ENCODE data around the gene KIF26A.

The KIF26A gene

DNA sequence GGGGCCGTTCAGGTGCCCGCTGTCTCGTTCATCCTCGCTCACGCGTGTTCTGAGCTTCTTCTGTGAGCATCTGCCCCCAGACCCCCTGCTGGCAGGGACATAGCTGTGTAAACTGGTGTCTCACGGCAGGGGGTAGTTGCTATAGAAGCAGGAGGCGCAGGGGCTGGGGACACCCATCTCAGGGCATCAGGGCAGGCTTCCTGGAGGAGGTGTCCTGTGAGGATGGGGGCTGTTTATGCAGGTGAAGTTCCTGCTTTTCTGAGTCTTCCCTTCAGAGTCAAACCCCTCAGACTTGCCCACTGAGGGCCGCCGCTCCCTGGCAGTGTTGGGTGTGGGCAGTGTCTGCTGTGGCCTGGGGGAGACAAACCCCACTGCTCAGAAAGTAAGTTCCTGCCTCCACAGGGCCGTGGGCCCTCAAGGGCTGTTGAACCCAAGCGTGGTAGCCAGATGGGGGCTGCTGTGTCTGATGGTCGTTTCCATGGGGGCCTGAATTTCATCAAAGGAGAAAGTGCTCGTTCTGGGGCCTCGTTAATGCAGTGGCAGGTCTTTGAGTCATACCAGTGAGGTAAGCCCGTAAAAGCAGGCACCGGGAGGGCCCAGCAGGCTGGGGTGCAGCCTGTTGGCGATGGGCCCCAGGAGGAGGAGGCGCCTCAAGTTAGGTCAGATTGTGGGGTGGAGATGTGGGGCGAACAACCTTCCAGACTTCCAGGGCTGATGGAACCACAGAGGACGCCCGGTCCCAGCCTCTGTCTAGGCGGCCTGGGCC lies 23.4 kb downstream of the KIF26A start:
- H3K4me1 Mint-ChIP-seq (ENCODE audit: low read depth), result no peaks in the 10 kb centered on the region
- no peak overlapping the region for H3K4me3 Mint-ChIP-seq
- H3K36me3 Mint-ChIP-seq, result no peaks in the 10 kb centered on the region
- no peaks in the 10 kb centered on the region for H3K9me3 Mint-ChIP-seq (ENCODE audit: low read depth)
- H3K27me3 Mint-ChIP-seq, result no peaks in the 10 kb centered on the region
- no peak overlapping the region for H3K27ac Mint-ChIP-seq

DNA sequence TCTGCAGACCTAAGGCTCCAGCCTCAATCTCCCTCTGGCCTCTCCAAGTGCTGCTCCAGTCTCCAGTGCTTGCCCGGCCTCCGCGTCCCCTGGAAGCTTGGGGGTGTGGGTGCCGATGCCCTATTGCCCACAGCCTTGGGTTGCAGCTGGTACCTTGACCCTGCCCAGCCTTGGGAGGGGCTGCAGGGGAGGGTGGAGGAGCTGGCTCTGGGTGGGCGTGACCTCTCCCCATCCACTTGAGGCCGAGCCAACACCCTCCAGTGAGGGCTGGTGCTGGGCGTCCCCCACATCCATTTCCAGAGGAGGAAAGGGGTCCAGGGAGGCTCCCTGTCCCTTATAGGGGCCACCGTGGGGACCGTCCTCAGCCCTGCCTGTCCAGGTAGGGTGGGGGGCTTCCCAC lies 24.1 kb downstream of the KIF26A start:
- Mint-ChIP-seq H3K9me3 (ENCODE audit: low read depth) (no peaks in the 10 kb centered on the region), H3K27me3 (no peaks in the 10 kb centered on the region), H3K36me3 (no peaks in the 10 kb centered on the region), H3K4me1 (ENCODE audit: low read depth) (no peaks in the 10 kb centered on the region), H3K4me3 (no peak overlapping the region), H3K27ac (no peak overlapping the region)

DNA sequence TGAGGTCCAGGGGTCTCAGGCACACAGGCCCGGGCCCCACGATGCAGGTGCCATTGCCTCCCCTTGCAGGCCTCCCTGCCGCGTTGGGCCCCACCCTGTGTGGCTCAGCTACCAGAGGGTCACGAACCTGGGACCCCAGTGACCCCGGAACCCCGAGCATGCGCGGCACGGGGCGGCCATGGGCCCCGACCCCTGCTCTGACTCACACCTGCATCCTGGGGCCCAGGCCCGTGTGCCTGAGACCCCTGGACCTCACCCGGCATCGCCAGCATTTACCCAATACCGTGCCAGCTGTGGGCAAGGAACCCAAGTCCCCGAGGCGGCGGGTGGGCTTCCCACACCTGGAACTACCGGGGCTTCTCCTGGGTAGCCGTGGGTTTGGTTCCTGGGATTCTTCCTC lies 25.2 kb downstream of the KIF26A start:
- H3K4me1 Mint-ChIP-seq (ENCODE audit: low read depth), result no peaks in the 10 kb centered on the region

DNA sequence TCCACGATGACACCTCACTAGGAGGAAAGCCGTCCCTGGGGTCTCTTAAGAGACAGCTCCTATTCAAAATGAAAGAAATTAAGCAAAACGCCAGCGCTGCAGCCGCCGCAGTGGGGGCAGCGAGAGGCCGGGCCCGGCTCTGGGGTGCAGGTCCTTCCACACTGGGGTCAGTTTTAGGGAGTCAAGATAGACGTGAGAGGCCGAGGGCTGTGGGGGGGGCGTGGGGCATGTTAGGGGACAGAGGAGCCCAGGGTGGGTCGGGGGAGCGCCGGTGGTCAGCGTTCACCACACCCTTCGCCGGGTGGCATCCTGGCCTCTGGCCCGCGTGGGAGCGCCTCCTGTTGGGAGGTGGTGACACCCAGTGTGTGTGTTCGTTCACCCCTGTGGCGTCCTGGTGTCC lies 25.7 kb downstream of the KIF26A start:
- Mint-ChIP-seq H3K9me3 (ENCODE audit: low read depth) (no peaks in the 10 kb centered on the region), H3K27ac (no peak overlapping the region), H3K4me3 (no peak overlapping the region), H3K27me3 (no peaks in the 10 kb centered on the region), H3K36me3 (no peaks in the 10 kb centered on the region), H3K4me1 (ENCODE audit: low read depth) (no peaks in the 10 kb centered on the region)

More for the DNA sequence above, 25.2 kb downstream of the KIF26A start:
- Mint-ChIP-seq H3K27ac (no peak overlapping the region), H3K27me3 (no peaks in the 10 kb centered on the region), H3K36me3 (no peaks in the 10 kb centered on the region), H3K4me3 (no peak overlapping the region), H3K9me3 (ENCODE audit: low read depth) (no peaks in the 10 kb centered on the region)

DNA sequence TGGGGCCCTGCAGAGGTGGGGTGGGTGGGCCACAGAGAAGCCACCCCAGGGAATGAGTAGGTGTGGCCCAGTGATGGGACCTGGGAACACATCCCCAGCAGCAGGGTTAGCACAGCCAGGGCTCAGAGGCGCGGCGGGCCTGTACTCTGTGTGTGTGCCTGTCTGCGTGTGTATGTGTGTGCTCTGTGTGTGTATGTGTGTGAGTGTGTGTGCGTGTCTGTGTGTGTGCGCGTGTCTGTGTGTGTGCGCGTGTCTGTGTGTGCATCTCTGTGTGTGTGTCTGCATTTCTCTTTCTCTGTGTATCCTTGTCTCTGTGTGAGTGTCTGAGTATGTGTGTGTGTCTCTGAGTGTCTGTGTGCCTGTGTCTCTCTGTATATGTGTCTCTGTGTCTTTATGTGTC lies 26.1 kb downstream of the KIF26A start:
- no peaks in the 10 kb centered on the region for H3K27me3 Mint-ChIP-seq

DNA sequence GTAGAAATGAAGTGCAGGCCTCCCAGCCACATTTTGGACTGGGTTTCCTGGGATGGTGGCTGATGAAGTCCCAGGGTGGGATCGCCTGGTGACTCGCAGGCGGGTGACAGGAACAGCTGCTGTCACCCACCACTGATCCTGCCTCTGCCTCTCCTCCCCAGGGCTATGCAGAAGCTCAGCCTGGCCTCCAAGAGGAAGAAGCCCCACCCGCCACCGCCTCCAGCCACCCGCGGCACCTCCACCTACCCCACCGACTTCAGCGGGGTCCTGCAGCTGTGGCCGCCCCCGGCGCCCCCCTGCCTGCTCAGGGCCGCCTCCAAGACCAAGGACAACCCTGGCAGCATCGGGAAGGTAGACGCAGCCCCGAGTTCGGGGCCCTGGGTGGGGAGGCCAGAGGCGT lies 28.3 kb downstream of the KIF26A start:
- Mint-ChIP-seq H3K4me1 (ENCODE audit: low read depth) (no peaks in the 10 kb centered on the region), H3K9me3 (ENCODE audit: low read depth) (no peaks in the 10 kb centered on the region), H3K27ac (no peak overlapping the region), H3K27me3 (no peaks in the 10 kb centered on the region), H3K4me3 (no peak overlapping the region), H3K36me3 (no peaks in the 10 kb centered on the region)

More for the DNA sequence above, 26.1 kb downstream of the KIF26A start:
- no peak overlapping the region for H3K4me3 Mint-ChIP-seq
- no peaks in the 10 kb centered on the region for H3K9me3 Mint-ChIP-seq (ENCODE audit: low read depth)
- no peaks in the 10 kb centered on the region for H3K4me1 Mint-ChIP-seq (ENCODE audit: low read depth)
- H3K36me3 Mint-ChIP-seq, result no peaks in the 10 kb centered on the region
- no peak overlapping the region for H3K27ac Mint-ChIP-seq

DNA sequence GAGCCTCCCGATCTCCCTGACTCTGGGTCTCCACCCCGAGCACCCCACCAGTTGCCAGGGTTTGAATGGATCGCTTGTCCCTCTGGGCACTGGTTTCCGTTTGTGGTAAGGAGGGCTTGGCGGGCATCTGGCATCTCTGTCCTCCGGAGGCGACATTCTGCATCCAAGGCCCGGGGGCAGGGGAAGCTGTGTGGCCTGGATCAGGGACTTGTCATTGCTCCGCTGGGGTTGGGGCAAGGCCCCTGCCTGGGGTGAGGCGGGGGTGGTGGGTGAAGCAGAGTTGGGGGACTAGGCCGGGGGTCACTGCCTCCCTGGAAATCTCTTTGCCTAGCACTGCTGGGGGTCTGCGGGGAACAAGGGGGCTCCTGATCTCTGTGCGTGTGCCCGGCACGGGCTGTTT lies 30.2 kb downstream of the KIF26A start:
- Mint-ChIP-seq H3K36me3 (no peaks in the 10 kb centered on the region), H3K9me3 (ENCODE audit: low read depth) (no peaks in the 10 kb centered on the region), H3K27me3 (no peaks in the 10 kb centered on the region), H3K4me3 (no peak overlapping the region), H3K4me1 (ENCODE audit: low read depth) (no peaks in the 10 kb centered on the region), H3K27ac (no peak overlapping the region)

DNA sequence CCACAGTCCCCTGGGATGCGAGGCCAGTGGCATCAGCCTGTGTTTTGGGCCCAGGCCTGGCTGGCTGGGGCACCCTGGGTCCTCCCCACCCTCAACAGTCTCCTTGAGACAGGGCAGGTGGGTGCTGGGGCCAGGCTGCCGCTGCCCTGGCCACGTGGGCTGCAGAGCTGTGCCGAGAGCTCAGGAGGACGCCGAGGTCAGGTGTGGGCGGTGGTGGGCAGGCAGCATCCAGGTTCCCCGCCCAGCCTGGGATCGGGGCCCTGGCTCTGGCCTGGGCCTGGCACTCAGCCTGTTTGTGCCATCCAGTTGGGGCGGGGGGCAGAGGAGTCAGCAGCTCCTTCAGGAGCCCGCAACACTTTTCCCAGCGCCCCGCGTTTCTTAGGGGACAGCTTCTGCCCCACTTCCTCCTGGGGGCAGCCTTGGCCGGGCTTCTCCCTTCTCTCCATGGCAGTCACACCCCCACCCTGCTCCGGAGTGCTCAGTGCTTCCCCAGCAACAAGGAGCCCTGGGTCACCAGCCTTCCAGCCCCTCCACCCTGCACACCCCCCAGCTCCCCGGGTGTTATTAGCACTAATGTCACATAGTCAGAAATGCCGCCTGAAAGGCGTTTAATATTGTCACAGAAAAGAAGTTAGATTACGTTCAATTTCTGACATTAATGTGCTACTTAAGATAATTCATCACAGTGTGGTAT lies 30.8 kb downstream of the KIF26A start:
- Mint-ChIP-seq H3K4me1 (ENCODE audit: low read depth) (no peaks in the 10 kb centered on the region), H3K27me3 (no peaks in the 10 kb centered on the region), H3K9me3 (ENCODE audit: low read depth) (no peaks in the 10 kb centered on the region), H3K36me3 (no peaks in the 10 kb centered on the region), H3K27ac (no peak overlapping the region), H3K4me3 (no peak overlapping the region)

DNA sequence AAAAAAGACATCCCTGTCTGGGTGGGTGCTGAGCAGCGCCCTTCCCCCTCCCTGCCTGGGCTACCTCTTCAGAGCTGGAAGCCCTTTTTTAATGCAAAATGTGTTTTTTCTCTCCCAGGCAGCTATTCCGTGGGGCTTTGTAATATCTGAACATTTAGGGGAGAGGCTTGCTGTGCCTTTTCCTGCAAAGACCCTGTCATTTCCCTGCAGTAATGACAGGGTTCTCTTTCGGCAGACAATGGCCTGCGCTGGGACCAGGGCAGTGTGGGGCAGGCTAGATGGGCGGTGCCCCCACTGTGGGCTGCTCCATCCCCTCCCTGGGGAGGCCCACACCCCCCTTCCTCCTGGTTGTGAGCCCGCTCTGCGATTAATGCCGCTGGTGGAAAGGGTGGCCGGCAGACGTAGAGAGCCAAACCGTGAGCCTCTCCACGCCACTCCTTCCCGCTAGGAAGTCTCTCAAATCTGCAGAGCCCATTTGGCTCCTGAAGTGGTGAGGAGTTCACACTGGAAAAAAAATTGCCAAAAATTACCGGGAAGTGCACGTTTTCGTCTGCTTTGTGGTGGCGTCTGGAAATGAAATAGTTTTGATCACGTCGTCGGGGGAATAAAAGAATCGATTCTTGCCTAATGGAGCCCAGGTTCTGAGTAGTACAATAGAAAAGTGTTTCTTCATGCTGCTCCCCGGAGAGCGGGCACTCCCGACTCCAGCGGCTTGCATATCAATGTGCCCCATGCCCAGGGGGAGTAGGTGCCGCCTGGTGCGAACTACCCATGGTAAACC lies 31.5 kb downstream of the KIF26A start:
- H3K4me3 Mint-ChIP-seq, result no peak overlapping the region
- no peaks in the 10 kb centered on the region for H3K4me1 Mint-ChIP-seq (ENCODE audit: low read depth)

DNA sequence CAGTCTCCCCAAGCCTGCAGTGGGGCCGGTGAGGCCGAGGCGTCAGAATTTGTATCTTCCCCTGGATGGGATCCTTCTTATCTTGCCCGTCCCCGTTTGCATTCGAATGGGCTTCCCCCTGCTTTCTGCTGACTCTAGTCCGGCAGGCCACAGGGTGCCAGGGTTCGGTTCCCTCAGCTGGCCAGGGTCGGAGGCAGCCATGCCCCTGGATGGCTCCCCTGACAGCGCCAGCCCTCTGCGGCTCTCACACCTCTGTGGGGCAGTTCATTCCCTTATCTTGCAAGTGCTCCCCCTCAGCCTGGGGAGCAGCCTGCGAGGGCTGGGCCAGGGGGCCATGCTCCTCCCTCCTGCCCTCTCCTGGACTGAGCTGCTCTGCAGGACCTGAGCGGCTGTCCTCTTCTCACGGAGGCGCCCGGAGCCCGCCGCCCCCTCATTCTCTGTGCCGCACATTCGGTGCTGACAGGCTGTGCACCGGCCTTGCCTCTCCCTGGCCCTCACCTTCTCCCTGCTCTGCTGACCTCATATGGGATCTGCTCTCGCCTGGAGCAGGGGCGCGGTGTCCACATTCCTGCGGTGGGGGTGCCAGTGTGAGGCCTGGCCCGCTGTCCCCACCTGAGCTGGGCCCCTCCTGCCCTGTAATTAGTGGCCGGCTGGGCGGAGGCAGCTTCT lies 32.8 kb downstream of the KIF26A start:
- H3K9me3 Mint-ChIP-seq (ENCODE audit: low read depth), result no peaks in the 10 kb centered on the region
- no peak overlapping the region for H3K4me3 Mint-ChIP-seq
- no peak overlapping the region for H3K27ac Mint-ChIP-seq
- no peaks in the 10 kb centered on the region for H3K4me1 Mint-ChIP-seq (ENCODE audit: low read depth)
- no peaks in the 10 kb centered on the region for H3K27me3 Mint-ChIP-seq
- H3K36me3 Mint-ChIP-seq, result no peaks in the 10 kb centered on the region

More for the DNA sequence above, 31.5 kb downstream of the KIF26A start:
- Mint-ChIP-seq H3K36me3 (no peaks in the 10 kb centered on the region), H3K27ac (no peak overlapping the region), H3K27me3 (no peaks in the 10 kb centered on the region), H3K9me3 (ENCODE audit: low read depth) (no peaks in the 10 kb centered on the region)

DNA sequence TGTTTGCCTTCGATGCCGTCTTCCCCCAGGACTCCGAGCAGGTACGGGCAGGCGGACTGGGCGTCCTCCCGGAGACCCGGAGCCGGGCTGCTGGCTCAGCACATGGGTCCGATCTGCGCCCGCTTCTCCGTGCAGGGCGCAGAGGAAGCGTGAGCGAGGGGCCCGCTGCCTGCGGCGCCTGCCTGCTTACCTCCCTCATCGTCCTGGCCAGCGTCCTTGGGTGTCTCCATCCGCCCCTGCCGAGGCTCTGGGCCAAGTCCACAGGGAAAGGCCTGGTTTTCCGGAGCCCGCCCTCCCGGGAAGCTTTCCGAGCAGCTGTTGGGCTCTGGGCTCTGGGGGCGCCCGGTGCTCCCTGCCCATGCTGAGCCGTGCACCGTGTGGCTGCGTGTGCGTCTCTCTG lies 33.5 kb downstream of the KIF26A start:
- Mint-ChIP-seq H3K27ac (no peak overlapping the region), H3K9me3 (ENCODE audit: low read depth) (no peaks in the 10 kb centered on the region), H3K27me3 (no peaks in the 10 kb centered on the region), H3K4me1 (ENCODE audit: low read depth) (no peaks in the 10 kb centered on the region), H3K36me3 (no peaks in the 10 kb centered on the region), H3K4me3 (no peak overlapping the region)

DNA sequence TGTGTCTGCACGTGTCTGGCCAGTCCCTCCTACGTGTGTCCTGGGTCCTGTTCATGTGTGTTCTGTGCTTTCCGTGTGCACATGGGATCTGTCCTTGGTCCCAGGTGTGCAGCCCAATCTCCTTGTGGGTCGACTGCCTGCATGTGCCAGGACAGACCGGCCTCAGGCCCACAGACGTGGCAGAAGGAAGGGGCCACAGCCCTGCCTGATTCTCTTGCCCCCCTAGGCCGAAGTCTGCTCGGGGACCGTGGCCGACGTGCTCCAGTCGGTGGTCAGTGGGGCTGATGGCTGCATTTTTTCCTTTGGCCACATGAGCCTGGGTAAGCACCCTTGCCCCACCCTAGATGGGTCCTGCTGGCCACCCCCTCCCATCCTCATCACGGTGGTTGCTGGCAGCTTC lies 34.0 kb downstream of the KIF26A start:
- Mint-ChIP-seq H3K4me3 (no peak overlapping the region), H3K27me3 (no peaks in the 10 kb centered on the region), H3K27ac (no peak overlapping the region), H3K4me1 (ENCODE audit: low read depth) (no peaks in the 10 kb centered on the region), H3K9me3 (ENCODE audit: low read depth) (no peaks in the 10 kb centered on the region), H3K36me3 (no peaks in the 10 kb centered on the region)

DNA sequence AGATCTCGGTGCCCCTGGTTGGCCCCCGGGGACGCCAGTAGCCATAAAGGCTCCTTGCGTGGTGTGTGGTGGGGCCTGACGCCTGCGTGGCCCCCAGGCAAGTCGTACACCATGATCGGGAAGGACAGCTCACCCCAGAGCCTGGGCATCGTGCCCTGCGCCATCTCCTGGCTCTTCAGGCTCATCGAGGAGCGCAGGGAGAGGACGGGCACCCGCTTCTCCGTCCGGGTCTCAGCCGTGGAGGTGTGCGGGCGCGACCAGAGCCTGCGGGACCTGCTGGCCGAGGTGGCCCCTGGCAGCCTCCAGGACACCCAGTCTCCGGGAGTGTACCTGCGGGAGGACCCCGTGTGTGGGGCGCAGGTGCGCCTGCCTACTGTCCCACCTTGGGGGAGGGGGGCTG lies 34.5 kb downstream of the KIF26A start:
- no peaks in the 10 kb centered on the region for H3K36me3 Mint-ChIP-seq
- no peaks in the 10 kb centered on the region for H3K27me3 Mint-ChIP-seq
- no peak overlapping the region for H3K27ac Mint-ChIP-seq
- no peaks in the 10 kb centered on the region for H3K9me3 Mint-ChIP-seq (ENCODE audit: low read depth)
- no peak overlapping the region for H3K4me3 Mint-ChIP-seq
- H3K4me1 Mint-ChIP-seq (ENCODE audit: low read depth), result no peaks in the 10 kb centered on the region

DNA sequence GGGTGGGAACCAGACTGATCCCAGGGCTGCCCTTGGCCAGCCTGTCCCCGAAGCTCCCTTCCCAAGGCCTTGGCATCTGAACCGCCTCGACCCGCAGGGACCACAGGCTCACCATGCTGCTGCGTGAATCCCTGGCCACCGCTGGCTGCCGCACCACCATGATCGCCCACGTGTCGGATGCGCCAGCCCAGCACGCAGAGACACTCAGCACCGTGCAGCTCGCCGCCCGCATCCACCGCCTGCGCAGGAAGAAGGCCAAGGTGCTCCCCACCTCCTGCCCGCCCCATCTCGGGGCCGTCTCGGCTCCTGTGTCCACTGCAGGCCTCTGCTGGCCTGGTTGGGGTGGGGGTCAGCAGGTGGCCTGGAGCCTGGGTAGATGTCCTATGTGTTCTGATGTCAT lies 35.7 kb downstream of the KIF26A start:
- no peak overlapping the region for H3K27ac Mint-ChIP-seq
- no peaks in the 10 kb centered on the region for H3K9me3 Mint-ChIP-seq (ENCODE audit: low read depth)
- H3K36me3 Mint-ChIP-seq, result no peaks in the 10 kb centered on the region
- H3K27me3 Mint-ChIP-seq, result no peaks in the 10 kb centered on the region
- H3K4me3 Mint-ChIP-seq, result no peak overlapping the region
- H3K4me1 Mint-ChIP-seq (ENCODE audit: low read depth), result no peaks in the 10 kb centered on the region

DNA sequence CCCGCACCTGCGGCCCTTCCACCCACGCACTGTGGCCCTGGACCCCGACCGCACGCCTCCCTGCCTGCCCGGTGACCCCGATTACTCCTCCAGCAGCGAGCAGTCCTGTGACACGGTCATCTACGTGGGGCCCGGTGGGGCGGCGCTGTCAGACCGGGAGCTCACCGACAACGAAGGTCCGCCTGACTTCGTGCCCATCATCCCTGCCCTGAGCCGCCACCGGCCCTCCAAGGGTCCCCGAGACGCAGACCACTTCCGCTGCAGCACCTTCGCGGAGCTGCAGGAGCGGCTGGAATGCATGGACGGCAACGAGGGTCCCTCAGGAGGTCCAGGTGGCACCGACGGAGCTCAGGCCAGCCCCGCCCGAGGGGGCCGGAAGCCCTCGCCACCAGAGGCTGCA lies 36.7 kb downstream of the KIF26A start:
- Mint-ChIP-seq H3K4me1 (ENCODE audit: low read depth) (no peaks in the 10 kb centered on the region), H3K9me3 (ENCODE audit: low read depth) (no peaks in the 10 kb centered on the region), H3K4me3 (no peak overlapping the region), H3K36me3 (no peaks in the 10 kb centered on the region), H3K27me3 (no peaks in the 10 kb centered on the region), H3K27ac (no peak overlapping the region)

Data from activated naive CD8-positive, alpha-beta T cell (primary cell).